ENCODE results near the gene TRPV6.

TRPV6 gene

GRCh38 chr7:142838461-142839213 lies 46.9 kb downstream of the TRPV6 start:
- H3K9ac ChIP-seq (ENCODE audit: low read length) = no peak overlapping the region
- no peak overlapping the region for H3K4me3 ChIP-seq (ENCODE audit: low read length)
- no peaks in the 10 kb centered on the region for H3K4me1 ChIP-seq (ENCODE audit: control insufficient read depth, insufficient read depth, low read length)
- H3K27ac ChIP-seq (ENCODE audit: low read depth, low read length) = no peak overlapping the region
- no peaks in the 10 kb centered on the region for H3K27me3 ChIP-seq (ENCODE audit: control insufficient read depth, insufficient read depth, low read length)
- H3K36me3 ChIP-seq (ENCODE audit: control insufficient read depth, insufficient read depth, low read length) = no peaks in the 10 kb centered on the region

- no peak overlapping the region for H3K4me3 ChIP-seq (ENCODE audit: low read length)
- H3K4me1 ChIP-seq (ENCODE audit: control insufficient read depth, insufficient read depth, low read length) = no peaks in the 10 kb centered on the region
- H3K27ac ChIP-seq (ENCODE audit: low read depth, low read length) = no peak overlapping the region
- no peak overlapping the region for H3K9ac ChIP-seq (ENCODE audit: low read length)
- no peaks in the 10 kb centered on the region for H3K27me3 ChIP-seq (ENCODE audit: control insufficient read depth, insufficient read depth, low read length)
- no peaks in the 10 kb centered on the region for H3K36me3 ChIP-seq (ENCODE audit: control insufficient read depth, insufficient read depth, low read length)
These were observed 49.1 kb downstream of the TRPV6 start for GRCh38 chr7:142836426-142836825.

GRCh38 chr7:142835487-142835886 lies 50.1 kb downstream of the TRPV6 start:
- Histone ChIP-seq H3K4me1 (ENCODE audit: control insufficient read depth, insufficient read depth, low read length) (no peaks in the 10 kb centered on the region), H3K9ac (ENCODE audit: low read length) (no peak overlapping the region), H3K27me3 (ENCODE audit: control insufficient read depth, insufficient read depth, low read length) (no peaks in the 10 kb centered on the region), H3K4me3 (ENCODE audit: low read length) (no peak overlapping the region), H3K27ac (ENCODE audit: low read depth, low read length) (no peak overlapping the region), H3K36me3 (ENCODE audit: control insufficient read depth, insufficient read depth, low read length) (no peaks in the 10 kb centered on the region)

DNA sequence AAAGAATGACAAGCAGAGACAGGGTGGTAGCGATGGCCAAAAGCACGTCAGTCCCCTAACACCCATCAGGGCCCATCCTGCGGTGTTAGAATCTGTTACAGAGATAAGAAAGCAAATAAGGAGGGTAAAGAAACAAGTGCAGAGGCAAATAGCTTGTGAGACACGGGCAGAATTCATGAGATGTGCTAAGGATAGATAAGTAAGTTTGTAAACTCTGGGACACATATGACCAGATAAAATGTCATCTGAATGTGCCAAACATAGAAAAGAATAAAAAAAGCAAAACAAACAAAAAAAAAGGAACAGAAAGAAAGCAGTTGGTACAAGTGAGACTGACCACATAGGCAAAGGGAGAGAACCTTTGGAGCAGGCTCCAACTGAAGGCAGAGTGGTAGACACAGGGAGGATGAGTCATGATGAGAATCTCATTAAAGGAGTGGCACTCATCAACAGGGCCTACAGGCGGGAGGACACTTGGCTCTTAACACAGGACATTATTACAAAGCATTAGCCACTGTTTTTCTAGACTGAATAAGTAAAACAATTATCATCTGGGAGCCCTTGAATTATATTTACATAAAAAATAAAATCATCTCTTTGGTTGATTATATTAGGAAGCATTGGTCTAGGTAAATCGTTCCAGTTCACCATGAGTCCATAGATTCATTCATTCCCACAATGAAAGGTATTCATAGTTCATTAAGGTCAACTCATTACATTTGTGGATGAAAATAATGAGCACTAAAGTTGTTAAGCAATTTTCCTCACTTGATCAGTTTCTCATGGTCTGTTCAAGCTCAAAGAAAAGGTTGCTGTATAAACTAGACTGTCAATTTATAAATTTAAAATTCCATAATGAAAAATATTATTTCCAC lies 52.1 kb downstream of the TRPV6 start:
- no peaks in the 10 kb centered on the region for H3K27me3 ChIP-seq (ENCODE audit: control insufficient read depth, insufficient read depth, low read length)
- H3K36me3 ChIP-seq (ENCODE audit: control insufficient read depth, insufficient read depth, low read length) = no peaks in the 10 kb centered on the region
- no peak overlapping the region for H3K9ac ChIP-seq (ENCODE audit: low read length)
- H3K27ac ChIP-seq (ENCODE audit: low read depth, low read length) = no peak overlapping the region
- no peaks in the 10 kb centered on the region for H3K4me1 ChIP-seq (ENCODE audit: control insufficient read depth, insufficient read depth, low read length)
- no peak overlapping the region for H3K4me3 ChIP-seq (ENCODE audit: low read length)

DNA sequence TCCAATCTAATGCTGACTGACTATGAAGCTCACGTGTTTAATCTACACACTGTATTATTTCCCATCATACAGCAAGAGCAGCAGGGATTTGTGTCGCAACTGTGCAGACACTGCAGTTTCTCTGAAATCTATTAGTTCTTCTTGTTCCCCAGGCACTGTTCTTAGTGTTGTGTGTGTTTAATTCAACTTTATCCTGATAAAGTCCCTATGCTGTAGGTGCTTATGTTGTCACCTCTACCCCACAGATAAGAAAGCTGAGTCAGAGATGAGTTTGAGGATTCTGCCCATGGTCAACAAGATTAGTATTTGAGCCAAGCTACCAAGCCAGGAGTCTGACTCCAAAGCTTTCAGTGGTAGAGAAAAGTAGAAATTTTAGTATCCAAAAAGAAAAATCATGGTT lies 53.1 kb downstream of the TRPV6 start:
- no peak overlapping the region for H3K4me3 ChIP-seq (ENCODE audit: low read length)
- H3K27me3 ChIP-seq (ENCODE audit: control insufficient read depth, insufficient read depth, low read length) = no peaks in the 10 kb centered on the region
- H3K36me3 ChIP-seq (ENCODE audit: control insufficient read depth, insufficient read depth, low read length) = no peaks in the 10 kb centered on the region
- no peak overlapping the region for H3K27ac ChIP-seq (ENCODE audit: low read depth, low read length)
- no peak overlapping the region for H3K9ac ChIP-seq (ENCODE audit: low read length)
- H3K4me1 ChIP-seq (ENCODE audit: control insufficient read depth, insufficient read depth, low read length) = peaks cover 2% of the 10 kb centered on the region

- Histone ChIP-seq H3K27me3 (ENCODE audit: control insufficient read depth, insufficient read depth, low read length) (no peaks in the 10 kb centered on the region), H3K4me3 (ENCODE audit: low read length) (no peak overlapping the region), H3K4me1 (ENCODE audit: control insufficient read depth, insufficient read depth, low read length) (peaks cover 2% of the 10 kb centered on the region), H3K27ac (ENCODE audit: low read depth, low read length) (no peak overlapping the region), H3K9ac (ENCODE audit: low read length) (no peak overlapping the region), H3K36me3 (ENCODE audit: control insufficient read depth, insufficient read depth, low read length) (no peaks in the 10 kb centered on the region)
These were observed 57.5 kb downstream of the TRPV6 start for GRCh38 chr7:142827951-142828500.

GRCh38 chr7:142822714-142823113 lies 62.8 kb downstream of the TRPV6 start:
- H3K4me3 ChIP-seq (ENCODE audit: low read length) = no peak overlapping the region
- no peaks in the 10 kb centered on the region for H3K4me1 ChIP-seq (ENCODE audit: control insufficient read depth, insufficient read depth, low read length)
- no peak overlapping the region for H3K9ac ChIP-seq (ENCODE audit: low read length)
- no peak overlapping the region for H3K27ac ChIP-seq (ENCODE audit: low read depth, low read length)
- no peaks in the 10 kb centered on the region for H3K27me3 ChIP-seq (ENCODE audit: control insufficient read depth, insufficient read depth, low read length)
- no peaks in the 10 kb centered on the region for H3K36me3 ChIP-seq (ENCODE audit: control insufficient read depth, insufficient read depth, low read length)

All from rectal smooth muscle tissue (tissue), 1 donor.